Heart left ventricle (tissue), 16 donors: Measurements from ENCODE around the gene PTGFRN. TPM values are rescaled to one million over a fixed set of nuclear protein-coding genes. Genes with fewer than 3 reads are reported as not detected.
A peak's percentile ranks its signal among the peaks of the same experiment; 100 is the strongest.

Experiments
- ATAC-seq, 4 donors: fragments of 200-7000 bp; cut with Tn5 transposase; one replicate each; pipeline ENCODE4 v1.9.1; 2020 to 2022; ENCODE audit warnings: moderate library complexity in 4 of 4, mild to moderate bottlenecking in 3 of 4, moderate number of reproducible peaks in 1 of 4
- DNase-seq, 5 donors: peaks; one replicate each; pipeline ENCODE4 v3.0.0-alpha.2; 2020
- H3K27ac ChIP-seq, 12 donors: fragments of 200-600 bp; sonication (generic) in 4 of 12; one replicate each; pipeline versions ENCODE4 v1.5.0 to v1.8.0; 2016 to 2022; ENCODE audit warnings: mild to moderate bottlenecking in 2 of 12
- H3K27me3 ChIP-seq, 9 donors: fragments of 200-600 bp; sonication (generic) in 2 of 9; one replicate each; pipeline versions ENCODE4 v1.5.1 to v1.8.0; 2016 to 2022; ENCODE audit warnings: mild to moderate bottlenecking in 3 of 9
- H3K36me3 ChIP-seq, 9 donors: fragments of 200-600 bp; sonication (generic) in 2 of 9; one replicate each; pipeline versions ENCODE4 v1.5.0 to v1.8.0; 2018 to 2022; ENCODE audit warnings: mild to moderate bottlenecking in 2 of 9
- H3K4me1 ChIP-seq, 12 donors: fragments of 200-600 bp; sonication (generic) in 4 of 12; one replicate each; pipeline versions ENCODE4 v1.5.0 to v1.8.0; 2016 to 2022; ENCODE audit warnings: mild to moderate bottlenecking in 3 of 12
- H3K4me3 ChIP-seq, 12 donors: fragments of 200-600 bp; sonication (generic) in 4 of 12; one replicate each; pipeline versions ENCODE4 v1.5.0 to v1.8.0; 2017 to 2022; ENCODE audit warnings: mild to moderate bottlenecking in 9 of 12, moderate library complexity in 4 of 12
- H3K9me3 ChIP-seq, 12 donors: fragments of 200-600 bp; sonication (generic) in 4 of 12; one replicate each; pipeline versions ENCODE4 v1.5.0 to v1.8.0; 2016 to 2022; ENCODE audit warnings: mild to moderate bottlenecking in 1 of 12
- CTCF ChIP-seq, 12 donors: fragments of 200-600 bp; sonication (generic) in 4 of 12; IDR thresholded peaks; one replicate each; pipeline versions ENCODE4 v1.5.0 to v1.8.0; 2018 to 2022; ENCODE audit warnings: antibody characterized with exemption in 12 of 12, mild to moderate bottlenecking in 5 of 12
- POLR2A ChIP-seq, 2 donors: fragments of 450-650 bp; IDR thresholded peaks; one replicate each; pipeline ENCODE4 v1.6.1; 2017; ENCODE audit warnings: antibody characterized with exemption in 2 of 2, mild to moderate bottlenecking in 2 of 2, moderate library complexity in 2 of 2
- WGBS, 4 donors: extraction: QIAGEN DNeasy Blood & Tissue Kit in 2 of 4; methylation state at CpG; one replicate each; pipeline versions ENCODE4 v1.1.5 to v1.1.7; 2013 to 2018; 5-methylcytosine and 5-hydroxymethylcytosine counted together
- intact Hi-C, 10 donors: fragments of 100-400 bp; cut with DNase I; formaldehyde crosslinking; loops; one replicate each; pipeline versions ENCODE4 v1.11.1 to v1.14.2; 2022
- polyA plus RNA-seq, 2 donors: library from polyadenylated mRNA; stranded (reverse); fragments of 200-250 nt; gene quantifications; one replicate each; pipeline ENCODE4 v1.2.3, GENCODE V29; 2013
- total RNA-seq, 9 donors: library from RNA; depleted of rRNA in 2 of 9; stranded (reverse); fragments of >200 nt in 2 of 9; fragmentation: NEBNext Ultra II Directional in 3 of 9; extraction: Animal tissue kit (Norgen Biotek cat#: 25700) in 3 of 9; gene quantifications; one replicate each; pipeline versions ENCODE4 v1.1.0 to v1.2.4, GENCODE V29; 2016 to 2023
- donor health status: ischemic (EF 13 %, LVEDD 7.1; RV severe dilation, severe dysfunction).
- donor health status: healthy with polysubstance abuse.
- donor health status: DM: no; HTN: yes; CAD: no.
- donor health status: DM: no; HTN: no; CAD: no.
- donor health status: ischemic (EF 25% LVEDD 6.9; RV normal size, moderate dysfunction).
- donor health status: ischemic (EF 25% LVEDD 5.7; RV mildly dilated, moderate dysfunction).
- donor health status: healthy.
- donor health status: DM: yes; HTN: yes; CAD: no.
- donor health status: ischemic (EF 35%, LVEDD 5.7; RV mildly dilated, moderate dysfunction).
- donor health status: nonischemic (EF 11% LVEDD 7.7; RV severe dilation, severe dysfunction).
- donor health status: DM: yes; HTN: yes; CAD: no.
- donor health status: PGD.
- donor health status: ischemic (EF 29% LVEDD 5.4; RV normal size, mild dysfunction).
- donor health status: nonischemic (EF 23%, LVEDD 6.1; RV moderate dilation, normal function).

PTGFRN gene
- total and polyA plus RNA-seq, 11 donors: 21.5 to 231 (median 98.7) TPM

GRCh38 chr1:116915086-116915661 lies 5.5 kb downstream of the PTGFRN start:
- Histone ChIP-seq H3K36me3 (no peaks in the 10 kb centered on the region), H3K9me3 (no peaks in the 10 kb centered on the region), H3K4me3 (peak overlapping the region in 8 of 12 donors; percentile 9 to 41 (median 24)), H3K4me1 (peaks cover 0 to 72% (median 40%) of the 10 kb centered on the region in 12 donors), H3K27me3 (peaks cover 0 to 5% (median 0%) of the 10 kb centered on the region in 9 donors), H3K27ac (peak overlapping the region; percentile 38 to 96 (median 78))
- DNase-seq (peak in 3 of 5 donors; percentile 37 to 46 (median 38)), ATAC-seq (peak; percentile 34 to 72 (median 62))
- intact Hi-C loops: loop anchor here in 6 of 10 donors (2.0 to 10.0 kb wide), 5 partner anchors 36 to 350 kb away; no protein-coding TSS in a partner anchor
- WGBS, 4 donors: 41 to 54% (median 49%) methylated on average over 7 of the region's 7 CpGs
- TF ChIP-seq CTCF (IDR thresholded peaks at IDR 0.05) (no peak), POLR2A (IDR thresholded peaks at IDR 0.05) (no peak)

- peaks cover 0 to under 1% (median 0%) of the 10 kb centered on the region in 9 donors for H3K27me3 ChIP-seq
- H3K4me1 ChIP-seq: peaks cover 0 to 74% (median 40%) of the 10 kb centered on the region in 12 donors
- H3K4me3 ChIP-seq: peak overlapping the region in 7 of 12 donors; percentile 17 to 41 (median 25)
- TF ChIP-seq CTCF (IDR thresholded peaks at IDR 0.05) (no peak), POLR2A (IDR thresholded peaks at IDR 0.05) (no peak)
- WGBS, 4 donors: 66 to 81% (median 70%) methylated on average over 6 of the region's 6 CpGs
- peak overlapping the region in 11 of 12 donors; percentile 38 to 96 (median 83) for H3K27ac ChIP-seq
- intact Hi-C loops: loop anchor here in 5 of 10 donors (5.0 to 10.0 kb wide), 4 partner anchors 36 to 351 kb away; no protein-coding TSS in a partner anchor
- no peaks in the 10 kb centered on the region for H3K9me3 ChIP-seq
- DNase-seq (no peak), ATAC-seq (no peak)
- no peaks in the 10 kb centered on the region for H3K36me3 ChIP-seq
Observed at GRCh38 chr1:116916002-116916401, 6.3 kb downstream of the PTGFRN start.

GRCh38 chr1:116916533-116917445 lies 7.1 kb downstream of the PTGFRN start:
- Histone ChIP-seq H3K9me3 (no peaks in the 10 kb centered on the region), H3K4me3 (peak overlapping the region in 1 of 12 donors; percentile 38), H3K36me3 (no peaks in the 10 kb centered on the region), H3K27ac (peak overlapping the region in 11 of 12 donors; percentile 38 to 96 (median 83)), H3K4me1 (peaks cover 0 to 68% (median 39%) of the 10 kb centered on the region in 12 donors), H3K27me3 (no peaks in the 10 kb centered on the region)
- ATAC-seq (peak in 3 of 4 donors; percentile 8 to 19 (median 8)), DNase-seq (no peak)
- intact Hi-C loops: loop anchor here in 5 of 10 donors (5.0 to 10.0 kb wide), 4 partner anchors 36 to 352 kb away; no protein-coding TSS in a partner anchor
- 59 to 69% (median 61%) methylated on average over 14 of the region's 14 CpGs for WGBS, 4 donors
- TF ChIP-seq POLR2A (IDR thresholded peaks at IDR 0.05) (no peak), CTCF (IDR thresholded peaks at IDR 0.05) (no peak)
